Ramos (cell line): Measurements from ENCODE around the gene CCL28.
"Not testable (repeated sequence)": the region's sequence is repeated elsewhere in the genome, so short reads cannot be mapped to it uniquely, and the experiment has no call there.

Source experiments
- in situ Hi-C: fragments of 300-500 bp; cut with MboI; formaldehyde crosslinking; loops from one replicate; pipeline ENCODE4 v1.14.3; 2022; ENCODE audit warnings: low sequenced_read_pairs; ENCODE audit not compliant: unreplicated experiment

CCL28 gene

DNA sequence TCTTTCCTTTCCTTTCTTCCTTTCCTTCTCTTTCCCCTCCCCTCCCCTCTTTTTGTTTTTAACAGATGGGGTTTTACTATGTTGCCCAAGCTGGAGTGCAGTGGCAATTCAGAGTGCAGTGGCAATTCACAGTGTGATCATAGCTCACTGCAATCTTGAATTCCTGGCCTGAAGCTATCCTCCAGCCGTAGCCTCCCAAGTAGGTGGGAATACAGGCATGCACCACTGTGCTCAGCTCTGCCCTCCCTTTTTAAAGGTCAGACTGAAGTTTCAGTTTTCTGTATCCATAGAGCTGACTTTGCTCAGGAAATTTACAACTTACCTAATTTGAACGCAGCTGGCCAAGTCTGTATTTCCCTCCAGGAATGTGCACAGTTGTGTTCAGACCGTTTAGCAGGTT lies 696 bp downstream of the CCL28 start:
- in situ Hi-C loops, result no loop called here

DNA sequence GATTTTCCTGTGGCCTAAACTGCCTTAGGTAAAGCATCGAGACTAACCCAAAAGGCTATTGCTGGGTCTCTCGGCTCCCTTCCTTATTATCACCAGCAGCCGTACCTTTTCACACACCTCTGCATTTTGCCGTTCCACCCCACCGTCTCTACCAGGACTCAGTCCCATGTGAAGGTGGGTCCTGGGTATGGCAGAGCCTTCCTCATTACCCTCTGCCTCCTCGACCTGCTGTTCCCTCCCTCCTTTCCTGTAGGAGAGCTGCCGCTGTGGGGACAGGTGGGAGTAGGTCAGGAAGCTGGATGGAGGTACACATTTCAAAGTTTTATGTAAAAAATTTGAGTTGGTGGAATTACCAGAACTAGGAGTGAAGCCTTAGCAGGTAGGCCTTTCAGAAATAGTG lies 1.8 kb downstream of the CCL28 start:
- in situ Hi-C loops, result no loop called here

DNA sequence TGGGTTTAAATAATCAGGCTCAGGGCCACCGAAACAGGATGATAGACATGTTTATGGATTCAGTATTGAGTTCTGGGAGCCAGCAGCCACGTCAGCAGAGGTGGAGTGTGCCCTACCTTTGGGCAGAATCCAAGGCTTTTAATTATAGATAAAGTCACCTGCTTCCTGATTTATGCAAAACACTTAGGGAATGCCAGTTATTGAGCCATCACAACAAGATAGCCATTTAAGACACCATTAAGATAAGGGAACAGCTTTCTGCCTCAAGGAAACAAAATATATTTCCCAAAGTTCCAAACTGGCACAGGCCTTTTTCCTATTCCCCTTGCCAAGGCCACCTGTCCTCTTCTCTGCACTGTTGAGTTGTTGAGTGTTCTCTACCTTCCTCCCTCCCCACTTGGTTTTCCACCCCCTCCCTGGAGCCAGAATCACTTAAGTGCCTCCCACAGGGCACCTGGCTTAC lies 2.4 kb downstream of the CCL28 start:
- in situ Hi-C loops, result no loop called here

DNA sequence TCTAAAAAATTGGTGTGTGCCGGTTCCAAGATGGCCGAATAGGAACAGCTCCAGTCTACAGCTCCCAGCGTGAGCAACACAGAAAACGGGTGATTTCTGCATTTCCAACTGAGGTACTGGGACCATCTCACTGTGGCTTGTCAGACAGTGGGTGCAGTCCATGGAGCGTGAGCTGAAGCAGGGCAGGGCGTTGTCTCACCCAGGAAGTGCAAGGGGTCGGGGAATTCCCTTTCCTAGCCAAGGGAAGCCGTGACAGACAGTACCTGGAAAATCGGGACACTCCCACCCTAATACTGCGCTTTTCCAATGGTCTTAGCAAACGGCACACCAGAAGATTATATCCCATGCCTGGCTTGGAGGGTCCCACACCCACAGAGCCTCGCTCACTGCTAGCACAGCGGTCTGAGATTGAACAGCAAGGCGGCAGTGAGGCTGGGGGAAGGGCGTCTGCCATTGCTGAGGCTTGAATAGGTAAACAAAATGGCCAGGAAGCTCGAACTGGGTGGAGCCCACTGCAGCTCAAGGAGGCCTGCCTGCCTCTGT lies 9.6 kb downstream of the CCL28 start:
- in situ Hi-C loops, result not testable (repeated sequence)

DNA sequence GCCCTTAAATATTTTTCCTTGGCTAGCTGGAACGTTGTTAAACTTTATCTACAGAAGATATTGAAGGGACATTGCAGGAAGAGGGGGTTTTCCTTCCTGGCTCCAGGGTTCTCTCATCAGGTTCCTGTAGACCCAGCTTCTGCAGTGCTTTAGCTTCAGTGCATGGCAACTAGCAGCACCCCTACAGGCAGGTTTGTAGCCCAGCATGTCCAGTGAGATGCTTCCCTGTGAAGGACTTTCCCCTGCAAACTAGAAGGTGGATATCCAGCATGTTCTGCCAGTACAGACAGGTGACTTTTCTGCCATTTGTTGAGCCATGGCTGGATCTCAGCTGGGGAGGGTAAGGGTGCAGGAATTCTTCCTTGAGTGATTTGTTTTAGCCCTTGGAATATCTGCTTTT lies 10.4 kb downstream of the CCL28 start:
- in situ Hi-C loops, result no loop called here

DNA sequence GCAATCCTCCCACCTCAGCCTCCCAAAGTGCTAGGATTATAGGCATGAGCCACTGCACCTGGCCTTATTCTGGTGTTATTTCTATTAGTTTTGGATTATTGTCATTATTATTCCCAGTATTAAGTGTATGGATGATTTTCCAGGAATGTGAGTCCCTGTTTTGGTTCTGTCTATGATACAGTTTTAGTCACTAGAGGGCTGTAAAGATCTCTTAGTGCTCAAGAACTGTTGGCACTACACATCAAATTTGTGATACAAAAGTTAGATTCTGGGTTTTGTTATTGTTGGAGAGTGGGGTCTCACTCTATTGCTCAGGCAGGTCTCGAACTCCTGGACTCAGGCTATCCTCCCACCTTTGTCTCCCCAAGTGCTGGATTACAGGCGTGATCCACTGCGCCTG lies 12.1 kb downstream of the CCL28 start:
- in situ Hi-C loops, result no loop called here

DNA sequence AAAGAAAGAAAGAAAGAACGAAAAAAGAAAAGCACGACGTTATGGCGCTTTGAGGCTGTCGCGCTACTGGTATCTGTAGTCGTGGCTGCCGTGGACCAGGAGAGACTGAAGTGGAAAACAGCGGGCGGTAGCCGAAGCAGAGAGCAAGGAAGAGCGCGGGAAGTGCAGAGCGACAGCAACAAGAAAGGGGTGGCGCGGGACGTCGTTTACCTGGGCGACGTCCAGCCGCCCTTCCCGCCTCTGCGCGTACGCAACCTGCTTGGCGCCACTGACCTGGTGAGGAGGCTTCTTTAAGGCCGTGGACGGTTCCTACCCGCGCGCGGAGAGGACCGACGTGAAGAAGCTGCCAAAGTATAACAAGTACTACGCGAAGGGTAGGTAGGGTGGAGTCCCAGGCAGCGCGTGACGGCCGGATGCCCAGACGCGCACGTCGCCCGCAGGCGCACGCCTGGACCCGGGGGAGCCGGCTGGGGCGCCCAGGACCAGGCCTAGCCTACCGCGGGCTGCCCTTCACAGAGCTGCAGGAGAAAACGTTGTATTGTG lies 15.4 kb downstream of the CCL28 start:
- in situ Hi-C loops, result loop anchor here (25.0 kb wide), 1 partner anchor 160 kb away; no protein-coding TSS in a partner anchor

DNA sequence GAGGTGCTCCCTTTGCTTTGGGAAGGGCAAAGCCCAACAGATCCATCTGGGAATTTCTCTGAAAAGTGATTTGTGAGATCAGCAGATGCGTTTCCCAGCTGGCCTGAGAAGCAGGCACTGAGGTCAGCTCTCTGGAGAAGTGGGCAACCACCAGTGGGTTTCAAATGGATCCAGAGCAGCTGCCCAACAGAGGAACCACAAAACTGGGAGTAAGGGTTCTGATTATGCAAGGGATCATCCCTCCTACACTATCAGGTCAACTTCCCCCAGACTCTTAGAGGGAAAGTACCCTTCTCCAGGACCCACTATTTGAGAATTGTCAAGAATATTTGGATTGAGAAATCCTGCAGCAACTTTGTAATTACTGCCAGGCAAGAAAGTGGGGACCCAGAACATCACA lies 21.7 kb downstream of the CCL28 start:
- in situ Hi-C loops, result loop anchor here (25.0 kb wide), 1 partner anchor 153 kb away; no protein-coding TSS in a partner anchor

DNA sequence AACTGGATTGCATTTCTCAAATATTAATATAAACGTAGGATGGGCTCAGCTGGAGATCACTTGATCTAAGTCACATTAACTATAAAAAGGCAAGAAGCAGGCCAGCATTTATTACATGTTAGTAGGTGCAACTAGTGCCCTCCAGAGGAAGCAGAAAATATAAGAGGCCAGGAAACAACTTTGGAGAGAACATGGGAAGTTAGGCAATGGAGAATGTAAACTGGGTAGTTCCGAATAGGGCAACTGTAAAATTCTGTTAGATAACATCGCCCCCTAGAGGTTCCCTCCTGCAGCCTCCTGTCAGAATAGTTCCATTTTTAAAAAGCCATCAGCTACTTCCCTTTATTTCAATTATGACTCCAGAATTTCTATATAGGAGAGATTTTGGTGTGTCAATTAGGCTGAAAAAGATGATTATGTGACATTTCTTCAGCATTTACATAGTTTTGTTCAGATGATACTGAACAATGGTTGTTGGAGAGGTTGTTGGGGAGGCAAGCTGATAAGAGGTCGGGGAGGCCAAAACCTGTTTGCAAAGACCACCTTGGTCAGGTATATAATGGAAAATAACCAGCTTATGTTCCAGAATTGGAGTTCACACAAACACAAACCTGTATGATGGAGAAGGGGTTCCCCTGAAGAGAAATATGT lies 22.4 kb downstream of the CCL28 start:
- in situ Hi-C loops, result loop anchor here (25.0 kb wide), 1 partner anchor 153 kb away; no protein-coding TSS in a partner anchor

DNA sequence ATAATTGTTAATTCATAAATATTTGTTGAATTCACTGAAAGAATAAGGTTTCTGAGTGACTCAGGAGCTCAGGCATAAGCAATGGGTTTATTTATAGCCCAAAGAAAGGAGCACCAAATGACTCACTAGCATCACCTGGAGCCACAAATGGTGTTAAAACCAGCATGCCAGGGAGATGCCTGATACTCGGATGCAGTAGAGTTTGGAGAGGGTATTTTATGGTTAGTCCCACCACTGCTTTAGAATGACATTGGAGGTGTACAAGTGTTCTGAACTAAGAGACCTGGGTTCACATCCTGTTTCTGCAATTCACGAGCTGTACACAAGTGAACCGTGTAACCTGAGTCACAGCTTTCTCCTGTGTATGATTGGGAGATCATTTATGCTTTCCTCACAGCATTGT lies 25.2 kb downstream of the CCL28 start:
- in situ Hi-C loops, result loop anchor here (25.0 kb wide), 1 partner anchor 150 kb away; no protein-coding TSS in a partner anchor

DNA sequence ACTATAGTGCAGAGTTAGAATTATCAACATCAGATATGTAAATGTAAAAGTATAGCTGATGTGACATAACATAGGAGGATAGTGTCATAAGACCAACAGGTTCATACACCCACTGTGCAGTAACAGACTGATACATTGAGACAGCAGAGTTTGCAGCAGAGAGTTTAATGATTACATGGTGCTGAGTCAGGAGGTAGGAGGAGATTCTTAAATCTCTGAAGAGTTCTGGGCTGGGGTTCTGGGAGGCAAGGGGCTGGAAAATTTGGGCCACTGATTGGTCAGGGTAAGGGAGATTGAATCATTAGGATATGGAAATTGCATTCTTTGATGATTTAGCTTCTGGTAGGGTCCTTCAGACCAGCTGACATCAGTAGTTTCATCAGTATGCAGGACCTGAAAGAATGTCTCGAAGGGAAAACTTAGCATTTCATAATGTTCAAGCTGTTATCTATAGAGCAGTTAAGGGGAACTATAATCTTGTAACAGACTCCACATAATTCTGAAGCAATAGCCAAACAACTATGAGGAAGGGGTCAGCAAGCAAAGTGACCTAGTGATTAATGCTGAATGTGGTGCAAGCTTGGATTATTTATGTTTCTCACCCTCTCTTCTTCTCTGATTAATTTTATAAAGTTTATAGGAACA lies 35.6 kb downstream of the CCL28 start:
- in situ Hi-C loops, result loop anchor here (25.0 kb wide), 1 partner anchor 139 kb away; no protein-coding TSS in a partner anchor

DNA sequence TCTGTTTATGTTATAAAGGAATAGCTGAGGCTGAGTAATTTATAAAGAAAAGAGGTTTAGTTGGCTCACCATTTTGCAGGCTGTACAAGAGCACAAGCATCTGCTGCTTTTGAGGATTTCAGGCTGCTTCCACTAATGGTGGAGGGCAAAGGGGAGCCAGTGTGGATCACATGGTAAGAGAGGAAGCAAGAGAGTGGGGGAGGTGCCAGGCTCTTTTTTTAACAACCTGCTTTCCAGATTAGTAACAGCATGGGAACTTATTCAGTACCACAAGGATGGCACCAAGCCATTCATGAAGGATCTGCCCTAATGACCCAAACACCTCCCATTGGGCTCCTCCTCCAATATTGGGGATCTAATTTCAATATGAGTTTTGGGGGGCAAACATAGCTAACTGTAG lies 40.4 kb downstream of the CCL28 start:
- in situ Hi-C loops, result no loop called here

DNA sequence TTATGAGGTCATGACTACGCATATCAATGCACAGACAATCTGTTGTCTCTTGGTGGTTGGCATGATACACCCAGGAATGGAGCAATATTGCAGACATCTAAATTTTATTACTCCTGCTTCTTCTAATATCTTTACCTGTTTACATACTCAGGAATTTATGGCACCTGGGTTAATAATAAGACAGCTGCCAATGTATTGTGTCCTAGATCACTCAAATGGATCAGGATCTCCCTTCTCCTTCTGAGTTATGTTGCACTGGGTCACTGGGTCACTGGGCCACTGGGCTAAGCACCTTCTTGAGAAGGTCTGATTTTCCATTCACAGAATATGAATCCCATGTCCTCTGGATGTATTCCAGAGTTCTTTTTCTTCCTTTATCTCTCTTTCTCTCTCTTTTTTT lies 41.8 kb downstream of the CCL28 start:
- in situ Hi-C loops, result no loop called here

DNA sequence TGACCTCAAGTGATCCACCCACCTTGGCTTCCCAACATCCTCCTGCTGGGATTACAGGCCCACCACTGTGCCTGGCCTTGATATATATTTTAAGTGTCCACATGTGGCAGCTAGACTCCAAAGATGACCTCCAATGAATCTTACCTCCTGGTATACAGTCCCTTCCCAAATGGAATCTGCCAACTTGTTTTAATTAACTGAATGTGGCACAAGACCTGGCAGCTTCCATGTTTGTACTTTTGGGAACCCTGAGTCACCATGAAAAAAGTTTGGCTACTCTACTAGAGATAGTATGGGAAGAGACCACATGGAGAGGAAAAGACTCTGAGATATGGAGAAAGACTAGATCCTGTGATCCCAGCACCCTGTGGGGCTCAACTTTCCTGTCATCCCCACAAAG lies 42.5 kb downstream of the CCL28 start:
- in situ Hi-C loops, result no loop called here

DNA sequence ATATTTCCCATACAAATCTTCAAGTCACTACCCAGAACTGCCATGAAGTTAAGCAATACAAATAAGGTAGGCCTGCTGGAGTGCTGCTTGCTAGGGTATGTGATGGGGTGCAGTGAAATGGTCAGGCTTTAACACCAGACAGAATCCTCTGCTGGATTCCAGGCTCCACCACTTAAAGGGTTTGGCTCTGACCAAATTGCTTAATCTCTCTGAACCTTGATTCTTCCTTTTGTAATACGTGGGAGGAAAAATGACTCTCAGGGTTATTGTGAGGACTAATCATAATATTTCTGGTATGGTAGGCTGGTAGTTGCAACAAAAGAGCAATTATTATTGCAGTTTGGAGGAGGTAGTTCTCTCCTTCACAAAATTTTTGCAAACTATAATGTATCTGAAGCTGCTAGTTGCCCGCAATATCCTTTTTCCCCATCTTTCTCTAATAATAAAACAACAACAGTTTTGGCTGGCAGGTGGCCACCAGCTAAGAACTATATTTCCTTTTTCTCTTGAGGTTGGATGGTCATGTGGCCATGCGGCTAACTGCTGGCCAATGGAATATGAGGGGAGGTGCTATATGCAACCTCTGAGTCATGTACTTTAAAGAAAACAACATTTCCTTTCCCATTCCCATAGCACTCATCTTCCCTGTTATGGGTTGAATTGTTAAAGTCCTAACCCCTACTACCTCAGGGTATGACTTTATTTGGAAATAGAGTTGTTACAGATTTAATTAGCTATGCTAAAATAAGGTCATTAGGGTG lies 44.1 kb downstream of the CCL28 start:
- in situ Hi-C loops, result no loop called here

DNA sequence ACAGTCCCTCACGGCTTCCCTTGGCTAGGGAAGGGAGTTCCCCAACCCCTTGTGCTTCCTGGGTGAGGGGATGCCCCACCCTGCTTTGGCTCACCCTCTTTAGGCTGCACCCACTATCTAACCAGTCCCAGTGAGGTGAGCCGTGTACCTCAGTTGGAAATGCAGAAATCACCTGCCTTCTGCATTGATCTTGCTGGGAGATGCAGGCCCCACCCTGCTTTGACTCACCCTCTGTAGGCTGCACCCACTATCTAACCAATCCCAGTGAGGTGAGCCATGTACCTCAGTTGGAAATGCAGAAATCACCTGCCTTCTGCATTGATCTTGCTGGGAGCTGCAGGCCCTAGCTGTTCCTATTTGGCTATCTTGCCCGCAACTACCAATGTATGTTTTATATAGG lies 44.7 kb downstream of the CCL28 start:
- in situ Hi-C loops, result no loop called here

DNA sequence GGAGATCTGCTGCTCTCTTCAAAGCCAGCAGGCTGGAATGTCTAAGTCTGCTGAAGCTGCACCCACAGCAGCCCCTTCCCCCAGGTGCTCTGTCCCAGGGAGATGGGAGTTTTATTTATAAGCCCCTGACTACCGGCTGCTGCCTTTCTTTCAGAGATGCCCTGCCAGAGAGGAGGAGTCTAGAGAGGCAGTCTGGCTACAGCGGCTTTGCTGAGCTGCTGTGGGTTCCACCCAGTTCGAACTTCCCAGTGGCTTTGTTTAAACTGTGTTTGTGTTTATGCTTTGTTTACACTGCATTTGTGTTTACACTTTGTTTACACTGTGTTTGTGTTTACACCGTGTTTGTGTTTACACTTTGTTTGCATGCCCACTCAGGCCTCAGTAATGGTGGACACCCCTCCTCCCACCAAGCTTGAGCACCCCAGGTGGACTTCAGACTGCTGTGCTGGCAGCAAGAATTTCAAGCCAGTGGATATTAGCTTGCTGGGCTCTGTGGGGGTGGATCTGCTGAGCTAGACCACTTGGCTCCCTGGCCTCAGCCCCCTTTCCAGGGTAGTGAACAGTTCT lies 45.4 kb downstream of the CCL28 start:
- in situ Hi-C loops, result not testable (repeated sequence)

DNA sequence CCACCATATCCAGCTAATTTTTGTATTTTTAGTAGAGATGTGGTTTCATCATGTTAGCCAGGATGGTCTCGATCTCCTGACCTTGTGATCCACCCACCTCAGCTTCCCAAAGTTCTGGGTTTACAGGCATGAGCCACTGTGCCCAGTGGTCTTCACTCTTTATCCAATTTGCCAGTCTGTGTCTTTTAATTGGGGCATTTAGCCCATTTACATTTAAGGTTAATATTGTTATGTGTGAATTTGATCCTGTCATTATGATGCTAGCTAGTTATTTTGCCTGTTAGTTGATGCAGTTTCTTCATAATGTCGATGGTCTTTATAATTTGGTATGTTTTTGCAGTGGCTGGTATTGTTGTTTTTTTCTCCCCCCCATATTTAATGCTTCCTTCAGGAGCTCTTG lies 47.0 kb downstream of the CCL28 start:
- in situ Hi-C loops, result not testable (repeated sequence)

DNA sequence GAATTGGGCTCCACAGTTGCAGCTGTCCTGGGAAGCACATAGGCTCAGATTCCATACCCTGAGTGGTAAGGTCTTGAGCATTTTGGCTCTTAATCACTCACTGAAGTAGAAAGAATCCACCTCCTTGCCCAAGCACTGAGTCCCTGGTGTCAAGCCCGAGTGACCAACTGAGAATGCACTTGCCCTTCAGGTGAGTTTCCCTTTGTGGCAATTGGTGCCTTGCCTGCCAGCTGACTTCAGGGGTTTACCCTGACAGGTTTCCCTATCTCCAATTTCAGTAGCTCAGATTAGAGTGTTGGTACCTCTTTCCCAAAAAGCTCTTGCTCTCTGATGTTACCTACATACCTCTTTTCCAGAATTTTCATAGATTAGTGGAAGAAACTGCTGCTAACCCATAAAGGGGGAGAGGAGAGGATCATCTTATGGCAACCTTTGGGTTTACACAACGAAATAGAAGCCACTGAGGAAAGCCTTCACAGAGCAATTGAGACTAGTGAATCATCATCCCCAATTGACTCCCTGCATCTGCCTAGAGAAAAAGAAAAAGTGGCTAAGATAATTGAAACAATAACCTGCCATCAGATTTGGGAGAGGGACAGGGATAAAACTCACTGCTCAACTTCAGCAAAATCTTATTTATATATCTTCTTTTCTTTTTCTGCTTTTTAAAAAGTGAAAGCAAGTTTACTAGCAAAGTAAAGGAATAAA lies 48.6 kb downstream of the CCL28 start:
- in situ Hi-C loops, result no loop called here
